HepG2 (cell line): ENCODE measurements around the gene DMKN. TPM values are rescaled to one million over a fixed set of nuclear protein-coding genes. Genes with fewer than 3 reads are reported as not detected.
A peak's percentile ranks its signal among the peaks of the same experiment; 100 is the strongest.

Source experiments
- CBX1 ChIP-seq: IDR thresholded peaks from one replicate; pipeline ENCODE4 v1.6.1; 2016; ENCODE audit warnings: antibody characterized with exemption, low read depth
- ELF3 ChIP-seq: IDR thresholded peaks from 2 replicates; pipeline ENCODE4 v1.6.1; 2016; ENCODE audit warnings: missing genetic modification reagents, missing compliant biosample characterization
- GATAD2A ChIP-seq: IDR thresholded peaks from 2 replicates; pipeline ENCODE4 v1.6.1; 2016
- HNF4A ChIP-seq: sonication (generic); formaldehyde crosslinking; IDR thresholded peaks from 2 replicates; pipeline ENCODE4 v1.4.0; 2020; ENCODE audit warnings: missing genetic modification reagents
- KDM1A ChIP-seq: IDR thresholded peaks from 2 replicates; pipeline ENCODE4 v1.6.1; 2016; ENCODE audit warnings: missing compliant biosample characterization
- MBNL3 ChIP-seq: fragments of 250-450 bp; sonication (Bioruptor Pico); conservative IDR thresholded peaks from 2 replicates; pipeline ENCODE4 v1.8.0; 2022; ENCODE audit warnings: mild to moderate bottlenecking, inconsistent platforms
- NFIC ChIP-seq: IDR thresholded peaks from 2 replicates; pipeline ENCODE4 v1.6.1; 2012; ENCODE audit warnings: mild to moderate bottlenecking, low read length, inconsistent platforms
- NR2F1 ChIP-seq, 2 experiments: fragments of 450-650 bp in 1 of 2; formaldehyde crosslinking in 1 of 2; IDR thresholded peaks; 2 replicates each; pipeline versions ENCODE4 v1.5.0 to v1.6.1; 2016 to 2020; ENCODE audit warnings: mild to moderate bottlenecking in 1 of 2, missing compliant biosample characterization in 1 of 2, missing genetic modification reagents in 1 of 2, moderate library complexity in 1 of 2
- NR2F6 ChIP-seq, 2 experiments: IDR thresholded peaks; 2 replicates each; pipeline ENCODE4 v1.6.1; 2016; ENCODE audit warnings: antibody characterized with exemption in 1 of 2, mild to moderate bottlenecking in 1 of 2
- PAF1 ChIP-seq: IDR thresholded peaks from 2 replicates; pipeline ENCODE4 v1.6.1; 2016; ENCODE audit warnings: missing genetic modification reagents, missing compliant biosample characterization
- PCBP1 ChIP-seq: fragments of 200-400 bp; formaldehyde crosslinking; IDR thresholded peaks from 2 replicates; pipeline ENCODE4 v1.6.1; 2017; ENCODE audit warnings: mild to moderate bottlenecking, low read depth, low read length, borderline replicate concordance
- SALL1 ChIP-seq: sonication (generic); formaldehyde crosslinking; IDR thresholded peaks from 2 replicates; pipeline ENCODE4 v1.8.0; 2022; ENCODE audit warnings: mild to moderate bottlenecking, missing genetic modification reagents
- SALL2 ChIP-seq: sonication (generic); formaldehyde crosslinking; IDR thresholded peaks from 2 replicates; pipeline ENCODE4 v1.8.1; 2023; ENCODE audit warnings: mild to moderate bottlenecking, missing genetic modification reagents, inconsistent platforms
- SATB2 ChIP-seq: sonication (generic); formaldehyde crosslinking; IDR thresholded peaks from 2 replicates; pipeline ENCODE4 v1.5.0; 2020; ENCODE audit warnings: missing genetic modification reagents
- SOX13 ChIP-seq, 3 experiments: fragments of 450-650 bp in 1 of 3; sonication (generic) in 1 of 3; formaldehyde crosslinking in 1 of 3; IDR thresholded peaks in 2 of 3; conservative IDR thresholded peaks in 1 of 3; 2 replicates each; pipeline versions ENCODE4 v1.5.0 to v1.6.1; 2016 to 2020; ENCODE audit warnings: antibody characterized with exemption in 1 of 3, mild to moderate bottlenecking in 1 of 3, missing compliant biosample characterization in 1 of 3, missing genetic modification reagents in 1 of 3, moderate library complexity in 1 of 3
- SRF ChIP-seq: IDR thresholded peaks from 2 replicates; pipeline ENCODE4 v1.6.1; 2011; ENCODE audit warnings: mild to moderate bottlenecking, low read depth, low read length, moderate library complexity
- USF2 ChIP-seq, 2 experiments: sonication (generic) in 1 of 2; formaldehyde crosslinking in 1 of 2; IDR thresholded peaks; 2 replicates each; pipeline versions ENCODE4 v1.5.1 to v1.6.1; 2011 to 2020; ENCODE audit warnings: borderline replicate concordance in 1 of 2, low read depth in 1 of 2, low read length in 1 of 2, mild to moderate bottlenecking in 1 of 2, missing genetic modification reagents in 1 of 2, moderate library complexity in 1 of 2
- ZNF354B ChIP-seq: sonication (generic); formaldehyde crosslinking; IDR thresholded peaks from 2 replicates; pipeline ENCODE4 v1.8.0; 2022; ENCODE audit warnings: mild to moderate bottlenecking, missing genetic modification reagents
- ZNF362 ChIP-seq: sonication (generic); formaldehyde crosslinking; IDR thresholded peaks from 2 replicates; pipeline ENCODE4 v1.4.0; 2020; ENCODE audit warnings: missing genetic modification reagents, mild to moderate bottlenecking, borderline replicate concordance
- ZNF558 ChIP-seq: sonication (generic); formaldehyde crosslinking; IDR thresholded peaks from 2 replicates; pipeline ENCODE4 v1.9.0; 2022; ENCODE audit warnings: mild to moderate bottlenecking, missing genetic modification reagents, borderline replicate concordance
- ZNF652 ChIP-seq: IDR thresholded peaks from 2 replicates; pipeline ENCODE4 v1.6.1; 2016; ENCODE audit warnings: low read depth, borderline replicate concordance
- ZNF770 ChIP-seq: sonication (generic); formaldehyde crosslinking; IDR thresholded peaks from 2 replicates; pipeline ENCODE4 v1.5.0; 2020; ENCODE audit warnings: mild to moderate bottlenecking, missing genetic modification reagents
- ZSCAN25 ChIP-seq: sonication (generic); formaldehyde crosslinking; IDR thresholded peaks from 2 replicates; pipeline ENCODE4 v1.8.0; 2022; ENCODE audit warnings: mild to moderate bottlenecking, missing genetic modification reagents
- ZSCAN5A ChIP-seq: sonication (generic); formaldehyde crosslinking; IDR thresholded peaks from 2 replicates; pipeline ENCODE4 v1.8.0; 2022; ENCODE audit warnings: mild to moderate bottlenecking, missing genetic modification reagents, borderline replicate concordance
- polyA plus RNA-seq, 8 experiments: library from polyadenylated mRNA; depleted of rRNA in 3 of 8; stranded (reverse) in 7 of 8; unstranded in 1 of 8; fragments of >200 nt; fragmentation: Illumina TruSeq in 4 of 8; extraction: Trizol in 4 of 8; gene quantifications; 2 replicates each; pipeline versions ENCODE4 v1.2.1 to v1.2.3, GENCODE V29; 2011 to 2016; ENCODE audit warnings: low read depth in 4 of 8, missing spikeins in 1 of 8, mixed read lengths in 1 of 8; ENCODE audit not compliant: insufficient read depth in 1 of 8
- total RNA-seq, 5 experiments: library from RNA; depleted of rRNA; stranded (reverse); fragments of >200 nt; fragmentation: Illumina TruSeq; extraction: Trizol; gene quantifications; 2 replicates each; pipeline ENCODE4 v1.2.3, GENCODE V29; 2016; ENCODE audit warnings: low read depth in 1 of 5

DMKN gene
- total and polyA plus RNA-seq, 2 of the 13 experiments (the other 11 are each of a cell fraction or from before 2014, with no cell fraction given), result 50.8 to 57.1 TPM

- TF ChIP-seq USF2 (IDR thresholded peaks at IDR 0.05; ENCODE audit: low read depth, low read length) (no peak), USF2 (CRISPR knock-in tag; IDR thresholded peaks at IDR 0.05; ENCODE audit: borderline replicate concordance) (no peak), ZNF652 (CRISPR knock-in tag) (peak; percentile 80), SOX13 (IDR thresholded peaks at IDR 0.05) (no peak), SOX13 (CRISPR knock-in tag; conservative IDR thresholded peaks at IDR 0.05 in 1 of 2, IDR thresholded peaks at IDR 0.05 in 1 of 2) (peak in 1 of 2 experiments; percentile 63; a peak in 2 of 4 replicates), ZNF770 (CRISPR knock-in tag) (0 out of 2 replicates have a peak, but pooled peaks have one; percentile 27), KDM1A (CRISPR knock-in tag) (no peak), ZNF362 (peak; percentile 81), ZNF354B (no peak), HNF4A (CRISPR knock-in tag) (peak; percentile 62), ZSCAN25 (CRISPR knock-in tag) (no peak), PCBP1 (no peak), SATB2 (CRISPR knock-in tag) (no peak), NR2F1 (CRISPR knock-in tag; IDR thresholded peaks at IDR 0.05) (peak; percentile 66 to 73; a peak in 3 of 4 replicates), NFIC (0 out of 2 replicates have a peak, but pooled peaks have one; percentile 38), NR2F6 (IDR thresholded peaks at IDR 0.05) (peak; percentile 85), NR2F6 (CRISPR knock-in tag; IDR thresholded peaks at IDR 0.05) (peak; percentile 82), ZSCAN5A (CRISPR knock-in tag) (no peak), SALL2 (CRISPR knock-in tag) (no peak), SRF (no peak), GATAD2A (CRISPR knock-in tag) (peak; percentile 26; the same call in 1 of the 2 replicates), PAF1 (no peak), SALL1 (CRISPR knock-in tag) (peak; percentile 19; the same call in 1 of the 2 replicates), MBNL3 (CRISPR knock-in tag) (no peak), ZNF558 (CRISPR knock-in tag) (no peak), CBX1 (no peak), ELF3 (peak; percentile 54)
Measured at GRCh38 chr19:35455616-35456201, 57.7 kb downstream of the DMKN start (continued).
